Common myeloid progenitor, CD34-positive (primary cell): ENCODE measurements around the gene PSMB7.

Experiments
- CTCF ChIA-PET: fragments of 350-600 bp; sonication (Branson Sonifier 250); formaldehyde crosslinking; loops from one replicate; lab custom pipeline; 2021; ENCODE audit warnings: antibody characterized with exemption; lab: Charles Lee
- POLR2A ChIA-PET: fragments of 350-600 bp; sonication (Branson Sonifier 250); formaldehyde crosslinking; loops from one replicate; lab custom pipeline; 2021; ENCODE audit warnings: antibody characterized with exemption; lab: Charles Lee
- DNase-seq, 3 donors: peaks; one replicate each; pipeline versions ENCODE4 v3.0.0 to v3.0.0-alpha.2; 2013
- H3K27ac ChIP-seq, 2 experiments: 1 replicate in 1 of 2; 2 replicates in 1 of 2; pipeline ENCODE4 v1.7.0; 2013; ENCODE audit warnings: inconsistent platforms in 2 of 2, low read length in 2 of 2, mild to moderate bottlenecking in 2 of 2, low read depth in 1 of 2, moderate library complexity in 1 of 2; ENCODE audit not compliant: severe bottlenecking in 2 of 2, insufficient read depth in 1 of 2, poor library complexity in 1 of 2
- H3K27me3 ChIP-seq, 5 experiments: replicated peaks in 2 of 5; 1 replicate in 3 of 5; 2 replicates in 2 of 5; pipeline versions ENCODE4 v1.6.1 to v1.7.0; 2013; ENCODE audit warnings: low read length in 4 of 5, mild to moderate bottlenecking in 2 of 5, moderate library complexity in 2 of 5, inconsistent platforms in 1 of 5; ENCODE audit not compliant: insufficient read depth in 5 of 5, control insufficient read depth in 4 of 5
- H3K36me3 ChIP-seq, 4 experiments: 1 replicate in 2 of 4; 2 replicates in 2 of 4; pipeline versions ENCODE4 v1.6.1 to v1.7.0; 2013; ENCODE audit warnings: low read length in 3 of 4, control low read depth in 1 of 4, mild to moderate bottlenecking in 1 of 4; ENCODE audit not compliant: control insufficient read depth in 4 of 4, insufficient read depth in 4 of 4
- H3K4me1 ChIP-seq, 4 experiments: 1 replicate in 3 of 4; 2 replicates in 1 of 4; pipeline versions ENCODE4 v1.6.1 to v1.7.1; 2013; ENCODE audit warnings: low read length in 3 of 4, mild to moderate bottlenecking in 3 of 4, control low read depth in 1 of 4, inconsistent platforms in 1 of 4, moderate library complexity in 1 of 4; ENCODE audit not compliant: control insufficient read depth in 4 of 4, insufficient read depth in 4 of 4; ENCODE audit errors: control extremely low read depth in 1 of 4
- H3K4me3 ChIP-seq, 7 experiments: 1 replicate in 4 of 7; 2 replicates in 3 of 7; pipeline versions ENCODE4 v1.5.1 to v1.7.0; 2013; ENCODE audit warnings: mild to moderate bottlenecking in 7 of 7, low read length in 6 of 7, moderate library complexity in 6 of 7, inconsistent platforms in 2 of 7, low read depth in 2 of 7, control low read depth in 1 of 7; ENCODE audit not compliant: insufficient read depth in 4 of 7, control insufficient read depth in 1 of 7; ENCODE audit errors: extremely low read depth in 1 of 7
- H3K9me3 ChIP-seq, 5 experiments: 1 replicate in 4 of 5; 2 replicates in 1 of 5; pipeline versions ENCODE4 v1.6.1 to v1.7.1; 2013; ENCODE audit warnings: low read length in 4 of 5, mild to moderate bottlenecking in 2 of 5, inconsistent platforms in 1 of 5, low read depth in 1 of 5, moderate library complexity in 1 of 5; ENCODE audit not compliant: control insufficient read depth in 4 of 5, insufficient read depth in 2 of 5; ENCODE audit errors: control extremely low read depth in 1 of 5
- WGBS: methylation state at CpG from one replicate; pipeline ENCODE4 v1.1.5; 2013; ENCODE audit not compliant: insufficient coverage; 5-methylcytosine and 5-hydroxymethylcytosine counted together

PSMB7 gene

GRCh38 chr9:124344291-124345050 lies 70.8 kb downstream of the PSMB7 start:
- Histone ChIP-seq H3K27me3 (no peaks in the 10 kb centered on the region), H3K4me1 (no peaks in the 10 kb centered on the region), H3K36me3 (peaks cover 2 to 97% (median 60%) of the 10 kb centered on the region in 4 experiments), H3K4me3 (no peak overlapping the region), H3K27ac (no peak overlapping the region), H3K9me3 (no peaks in the 10 kb centered on the region)
- no peak for DNase-seq
- POLR2A ChIA-PET = no interaction called here
- CTCF ChIA-PET = interaction anchor here (0.6 to 1.5 kb wide), 3 partner anchors 11 to 217 kb away, joined by 3 to 4 read pairs (median 4); no protein-coding TSS in a partner anchor
- 95% methylated on average over 29 of the region's 29 CpGs for WGBS

GRCh38 chr9:124343533-124344290 lies 71.5 kb downstream of the PSMB7 start:
- Histone ChIP-seq H3K36me3 (peaks cover 2 to 95% (median 57%) of the 10 kb centered on the region in 4 experiments), H3K27me3 (no peaks in the 10 kb centered on the region), H3K4me3 (no peak overlapping the region), H3K9me3 (no peaks in the 10 kb centered on the region), H3K27ac (no peak overlapping the region), H3K4me1 (no peaks in the 10 kb centered on the region)
- POLR2A ChIA-PET = no interaction called here
- 89% methylated on average over 22 of the region's 23 CpGs for WGBS
- DNase-seq = no peak
- CTCF ChIA-PET = interaction anchor here (1.5 kb wide), 2 partner anchors 10 to 18 kb away, joined by 3 to 4 read pairs; no protein-coding TSS in a partner anchor

GRCh38 chr9:124342776-124343485 lies 72.3 kb downstream of the PSMB7 start:
- Histone ChIP-seq H3K36me3 (peaks cover 5 to 94% (median 55%) of the 10 kb centered on the region in 4 experiments), H3K4me1 (no peaks in the 10 kb centered on the region)
- DNase-seq = no peak

GRCh38 chr9:124342402-124342775 lies 72.9 kb downstream of the PSMB7 start:
- Histone ChIP-seq H3K4me3 (no peak overlapping the region), H3K27ac (no peak overlapping the region), H3K4me1 (no peaks in the 10 kb centered on the region), H3K27me3 (no peaks in the 10 kb centered on the region), H3K9me3 (peaks cover 0 to 9% (median 2%) of the 10 kb centered on the region in 5 experiments), H3K36me3 (peaks cover 11 to 94% (median 55%) of the 10 kb centered on the region in 4 experiments)
- WGBS = 93% methylated on average over 11 of the region's 11 CpGs
- POLR2A ChIA-PET = no interaction called here
- CTCF ChIA-PET = no interaction called here
- DNase-seq = no peak

More at GRCh38 chr9:124342776-124343485, 72.3 kb downstream of the PSMB7 start:
- ChIA-PET POLR2A (no interaction called here), CTCF (interaction anchor here (1.5 kb wide), 1 partner anchor 9 kb away, joined by 3 read pairs; no protein-coding TSS in a partner anchor)
- H3K9me3 ChIP-seq = peaks cover 0 to 4% (median 0%) of the 10 kb centered on the region in 5 experiments
- no peaks in the 10 kb centered on the region for H3K27me3 ChIP-seq
- H3K4me3 ChIP-seq = no peak overlapping the region
- H3K27ac ChIP-seq = no peak overlapping the region
- 94% methylated on average over 12 of the region's 26 CpGs for WGBS

- Histone ChIP-seq H3K4me3 (no peak overlapping the region), H3K4me1 (no peaks in the 10 kb centered on the region), H3K9me3 (peaks cover 0 to 15% (median 5%) of the 10 kb centered on the region in 5 experiments), H3K27ac (no peak overlapping the region), H3K36me3 (peaks cover 14 to 93% (median 55%) of the 10 kb centered on the region in 4 experiments), H3K27me3 (no peaks in the 10 kb centered on the region)
- CTCF ChIA-PET = interaction anchor here (1.3 kb wide), 1 partner anchor 30 kb away, joined by 3 read pairs; no protein-coding TSS in a partner anchor
- 93% methylated on average over 11 of the region's 21 CpGs for WGBS
- no peak for DNase-seq
- POLR2A ChIA-PET = no interaction called here
These were observed 73.6 kb downstream of the PSMB7 start for GRCh38 chr9:124341455-124342170.

GRCh38 chr9:124340219-124341069 lies 74.8 kb downstream of the PSMB7 start:
- peaks cover 14 to 87% (median 51%) of the 10 kb centered on the region in 4 experiments for H3K36me3 ChIP-seq
- no peaks in the 10 kb centered on the region for H3K4me1 ChIP-seq
- peaks cover 0 to 15% (median 5%) of the 10 kb centered on the region in 5 experiments for H3K9me3 ChIP-seq
- WGBS = 93% methylated on average over 17 of the region's 18 CpGs
- DNase-seq = no peak
- CTCF ChIA-PET = interaction anchor here (1.3 kb wide), 1 partner anchor 29 kb away, joined by 3 read pairs; no protein-coding TSS in a partner anchor
- POLR2A ChIA-PET = no interaction called here
- H3K4me3 ChIP-seq = no peak overlapping the region
- H3K27me3 ChIP-seq = no peaks in the 10 kb centered on the region
- H3K27ac ChIP-seq = no peak overlapping the region
